ENCODE measurements around the gene SCAP.
"Not testable (repeated sequence)": the region's sequence is repeated elsewhere in the genome, so short reads cannot be mapped to it uniquely, and the experiment has no call there.

Gene SCAP

DNA sequence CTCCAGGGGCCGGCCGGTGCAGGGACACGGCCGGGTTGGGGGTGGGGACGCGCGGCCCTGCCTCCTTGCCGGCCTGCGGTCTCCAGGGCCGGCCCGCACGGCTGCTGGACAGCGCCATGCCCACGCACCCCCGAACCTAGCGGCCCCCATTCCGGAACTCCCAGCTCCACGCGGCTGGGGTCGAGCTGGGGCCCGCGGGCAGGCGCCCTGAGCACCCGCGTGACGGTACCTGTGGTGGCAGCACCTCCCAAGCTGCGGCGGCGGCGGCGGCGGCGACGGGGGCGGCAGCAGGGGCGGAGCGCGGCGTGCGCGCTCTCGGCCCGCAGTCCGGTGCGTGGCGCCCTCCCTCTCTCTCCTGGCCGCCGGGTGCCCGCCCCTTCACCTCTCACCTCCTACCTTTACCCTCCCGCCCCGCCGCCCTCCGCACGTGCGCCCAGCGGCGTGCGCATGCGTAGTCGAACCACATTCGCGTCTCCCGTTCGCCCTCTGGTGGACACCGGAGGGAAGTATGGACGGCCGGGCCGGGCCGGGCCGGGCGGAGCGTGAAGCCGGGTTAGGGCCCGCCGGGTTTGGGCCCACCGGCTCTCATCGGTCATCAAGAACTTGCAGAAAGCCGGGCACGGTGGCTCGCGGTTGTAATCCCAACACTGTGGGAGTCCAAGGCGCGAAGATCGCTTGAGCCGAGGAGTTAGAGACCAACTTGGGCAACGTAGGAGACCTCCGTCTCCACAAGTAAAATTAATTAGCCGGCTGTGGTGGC lies at the start of gene SCAP:
Gene SCAP (minus strand): TSS at position 372 of the 760 bp plus-strand sequence. CDS start 32,948 bp downstream, outside the sequence.
- DNase-seq = peak; percentile 54

DNA sequence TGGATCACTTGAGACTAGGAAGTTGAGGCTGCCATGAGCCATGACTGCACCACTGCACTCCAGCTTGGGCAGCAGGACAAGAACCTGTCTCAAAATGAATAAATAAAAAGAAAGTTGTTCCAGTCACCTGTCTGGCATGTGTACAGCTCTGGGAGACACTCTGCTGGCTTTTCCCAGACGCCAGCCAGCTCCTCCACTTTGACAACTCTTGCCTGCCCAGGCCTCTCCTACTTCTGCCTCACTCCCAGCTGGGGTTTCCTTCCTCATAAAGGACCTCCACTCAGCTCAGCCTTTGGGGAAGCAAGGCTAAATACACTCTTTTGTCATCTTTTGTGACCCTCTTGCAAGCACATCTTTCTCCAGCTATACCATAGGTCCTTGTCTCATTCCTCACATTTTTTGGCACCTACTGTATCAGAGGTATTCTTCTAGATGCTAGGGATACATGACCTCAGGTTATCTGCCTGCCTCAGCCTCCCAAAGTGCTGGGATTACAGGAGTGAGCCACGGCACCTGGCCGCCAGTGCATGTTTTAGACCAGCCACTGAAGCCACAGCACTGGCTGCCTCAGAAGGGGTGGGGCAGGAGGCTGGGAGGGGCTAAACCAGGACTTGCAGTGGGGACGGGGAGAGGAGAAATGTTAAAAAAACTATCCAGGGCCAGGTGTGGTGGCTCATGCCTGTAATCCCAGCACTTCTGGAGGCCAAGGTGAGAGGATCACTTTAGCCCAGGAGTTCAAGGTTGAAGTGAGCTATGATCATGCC lies 47.8 kb upstream of the SCAP start:
- DNase-seq = no peak

DNA sequence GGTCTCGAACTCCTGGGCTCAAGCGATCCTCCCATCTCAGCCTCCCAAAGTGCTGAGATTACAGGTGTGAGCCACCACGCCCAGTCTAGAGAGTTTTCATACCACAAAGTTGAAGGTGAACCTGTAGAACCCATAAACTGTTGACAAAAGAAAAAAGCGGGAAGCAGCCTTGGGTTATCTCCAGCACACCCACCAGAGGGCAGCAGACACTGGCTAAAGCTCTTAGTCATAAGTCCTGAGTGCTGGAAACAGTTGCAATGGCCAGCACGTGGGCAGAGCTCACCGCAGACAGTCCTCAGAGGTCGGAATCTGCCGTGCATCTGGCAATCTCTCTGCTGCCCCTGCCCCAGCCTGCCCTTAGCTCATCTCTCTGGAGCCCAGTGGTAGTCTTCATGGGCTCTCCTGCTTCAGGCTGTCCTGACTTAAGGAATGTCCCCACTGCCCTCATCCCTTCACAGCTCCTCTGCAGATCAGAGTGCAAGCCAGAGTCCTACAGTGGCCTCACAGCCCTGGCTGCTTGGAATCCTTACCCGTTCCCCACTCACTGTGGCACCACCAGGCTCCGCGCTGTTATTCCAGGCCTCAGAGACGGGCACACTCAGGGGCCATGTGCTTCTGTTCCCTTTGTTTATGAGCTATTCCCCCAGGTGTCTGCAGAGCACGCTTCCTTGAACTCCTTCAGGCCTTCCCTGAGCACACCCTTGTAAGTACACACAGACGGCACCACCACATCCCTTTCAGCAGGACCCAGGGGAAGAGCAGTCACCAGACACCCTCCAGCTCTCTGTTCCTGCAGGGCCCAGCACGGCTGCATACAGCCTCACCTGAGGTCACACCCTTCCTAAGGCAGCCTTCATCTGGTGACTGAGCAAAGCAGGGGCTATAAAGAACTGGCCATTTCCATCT lies 46.6 kb upstream of the SCAP start:
- DNase-seq = peak; percentile 56

DNA sequence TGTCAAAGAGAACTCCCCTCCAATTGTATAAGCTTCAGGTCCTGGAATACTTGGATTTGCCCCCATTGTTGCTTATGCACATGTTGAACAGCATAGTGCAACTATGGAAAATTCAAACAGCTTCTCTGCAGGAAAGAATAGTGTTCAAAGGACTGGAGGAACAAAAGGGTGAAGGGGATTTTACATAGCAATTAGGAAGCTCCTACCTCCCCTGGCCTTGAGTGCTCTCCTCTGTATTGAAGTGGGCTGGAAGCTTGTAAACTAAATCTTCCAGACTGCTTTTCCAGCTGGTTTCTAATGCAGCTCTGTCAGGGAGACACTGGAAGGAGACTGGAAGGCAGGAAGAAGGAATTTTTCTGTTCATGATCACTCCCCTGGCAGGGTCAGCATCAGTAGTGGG lies 45.0 kb upstream of the SCAP start:
- no peak for DNase-seq

DNA sequence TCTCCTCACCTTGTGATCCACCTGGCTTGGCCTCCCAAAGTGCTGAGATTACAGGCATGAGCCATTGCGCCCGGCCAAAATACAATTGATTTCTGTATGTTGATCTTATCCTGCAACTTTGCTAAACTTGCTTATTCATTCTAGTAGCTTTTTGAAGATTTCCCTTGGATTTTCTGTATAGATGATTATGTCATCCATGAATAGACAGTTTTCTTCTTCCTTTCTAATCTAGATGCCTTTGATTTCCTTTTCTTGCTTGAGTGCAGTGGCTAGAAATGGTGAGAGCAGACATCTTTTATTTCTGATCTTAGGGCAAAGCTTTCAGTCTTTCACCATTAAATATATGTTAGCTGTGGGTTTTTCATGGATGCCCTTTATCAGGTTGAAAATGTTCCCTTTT lies 42.2 kb upstream of the SCAP start:
- DNase-seq = no peak

DNA sequence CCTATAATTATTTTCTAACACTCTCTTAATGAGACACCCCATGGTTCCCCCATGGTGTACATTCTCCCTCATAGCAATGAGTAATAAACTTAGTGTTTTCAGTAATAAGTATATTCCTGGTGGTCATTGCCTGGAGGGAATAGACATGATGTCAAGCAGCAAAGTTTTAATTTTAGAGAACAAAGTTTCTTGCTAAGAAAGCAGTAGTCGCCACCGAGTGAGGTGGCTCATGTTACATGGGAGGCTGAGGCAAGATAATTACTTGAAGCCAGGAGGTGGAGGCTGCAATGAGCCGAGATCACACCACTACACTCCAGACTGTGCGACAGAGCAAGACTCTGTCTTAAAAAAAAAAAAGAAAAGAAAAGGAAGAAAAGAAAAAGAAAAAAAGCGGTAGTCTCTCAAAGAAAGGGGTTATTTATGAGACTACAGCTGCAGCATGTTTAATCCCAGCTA lies 40.2 kb upstream of the SCAP start:
- no peak for DNase-seq

DNA sequence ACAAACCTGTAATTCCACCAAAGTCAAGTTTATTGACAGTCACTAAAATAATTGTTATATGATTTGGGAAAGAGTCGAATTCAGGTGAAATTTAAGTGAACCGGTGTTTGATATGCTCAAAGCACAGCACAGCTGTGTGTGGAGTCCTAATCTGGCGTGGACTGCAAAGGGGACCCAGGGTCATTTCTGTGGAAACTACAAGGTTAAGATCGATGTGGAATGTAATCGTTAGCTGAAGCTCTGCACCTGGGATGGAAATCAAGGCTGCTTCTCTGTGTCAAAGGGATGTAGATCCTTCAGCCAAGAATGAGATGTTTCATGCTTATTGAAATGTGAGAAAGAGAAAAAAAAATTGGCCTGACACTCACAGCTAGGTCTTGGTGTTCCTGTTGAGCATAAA lies 39.4 kb upstream of the SCAP start:
- DNase-seq = no peak

DNA sequence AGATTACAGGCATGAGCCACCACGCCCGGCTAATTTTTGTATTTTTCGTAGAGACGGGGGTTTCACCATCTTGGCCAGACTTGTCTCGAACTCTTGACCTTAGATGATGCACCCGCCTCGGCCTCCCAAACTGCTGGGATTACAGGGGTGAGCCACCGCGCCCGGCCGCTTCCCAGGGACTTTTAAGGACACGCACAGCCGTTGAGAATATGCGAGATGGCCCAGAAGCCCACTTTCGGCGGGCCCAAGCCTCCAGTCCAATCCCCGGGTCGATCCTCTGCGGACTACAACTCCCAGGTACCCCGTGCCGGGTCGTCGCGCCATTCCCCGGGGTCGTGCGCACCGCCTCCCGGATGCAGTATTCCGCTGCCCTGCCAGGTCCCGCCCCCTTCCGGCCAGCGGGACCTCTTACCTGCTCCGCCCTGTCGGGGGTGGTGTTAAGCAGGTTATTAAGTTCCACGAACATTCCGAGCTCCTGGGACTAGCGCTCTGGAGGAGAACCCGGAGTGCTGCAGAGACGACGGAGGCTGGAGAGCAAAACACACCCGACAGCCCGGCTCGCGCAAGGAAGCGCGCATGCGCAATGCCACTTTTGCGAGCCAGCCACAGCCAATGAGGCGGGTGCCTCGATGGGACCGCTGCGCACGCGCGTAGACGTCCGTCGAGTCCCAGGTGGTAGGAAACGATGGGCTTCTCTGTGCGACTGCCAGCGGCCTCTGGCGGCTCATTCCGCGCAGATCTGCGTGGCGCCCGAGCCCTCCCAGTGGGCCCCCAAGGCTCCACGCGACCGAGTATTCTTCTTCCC lies 37.6 kb upstream of the SCAP start, which contains the start of gene ELP6:
Gene ELP6 (minus strand): TSS at position 588 of the 805 bp plus-strand sequence. CDS start 122 bp downstream, at position 466.
- peak; percentile 92 for DNase-seq

DNA sequence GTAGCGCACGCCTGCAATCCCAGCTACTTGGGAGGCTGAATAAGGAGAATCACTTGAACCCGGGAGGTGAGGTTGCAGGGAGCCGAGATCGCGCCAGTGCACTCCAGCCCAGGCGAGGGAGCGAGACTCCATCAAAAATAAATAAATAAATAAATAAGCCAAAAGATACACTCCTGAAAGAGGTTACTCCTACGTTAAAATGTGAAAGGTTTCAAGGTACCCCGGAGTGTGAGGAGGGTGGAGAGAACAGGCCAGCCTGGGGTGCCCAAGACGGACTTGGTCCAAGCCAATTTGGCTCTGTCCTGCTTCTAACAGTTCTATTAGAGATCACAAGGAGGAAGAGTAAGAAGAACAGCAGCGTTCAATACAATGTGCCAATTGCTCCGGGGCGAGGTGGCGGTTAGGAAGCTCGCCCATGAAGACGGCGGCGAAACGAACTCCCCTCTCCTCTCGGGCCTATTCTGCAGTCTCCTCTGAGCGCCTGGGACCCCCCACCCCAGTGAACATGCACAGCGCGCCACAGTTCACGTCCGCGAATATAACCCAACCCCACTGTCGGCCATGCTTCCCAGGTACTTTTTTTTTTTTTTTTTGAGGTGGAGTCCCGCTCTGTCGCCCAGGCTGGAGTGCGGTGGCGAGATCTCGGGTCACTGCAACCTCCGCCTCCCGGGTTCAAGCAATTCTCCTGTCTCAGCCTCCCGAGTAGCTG lies 36.8 kb upstream of the SCAP start:
- no peak for DNase-seq

DNA sequence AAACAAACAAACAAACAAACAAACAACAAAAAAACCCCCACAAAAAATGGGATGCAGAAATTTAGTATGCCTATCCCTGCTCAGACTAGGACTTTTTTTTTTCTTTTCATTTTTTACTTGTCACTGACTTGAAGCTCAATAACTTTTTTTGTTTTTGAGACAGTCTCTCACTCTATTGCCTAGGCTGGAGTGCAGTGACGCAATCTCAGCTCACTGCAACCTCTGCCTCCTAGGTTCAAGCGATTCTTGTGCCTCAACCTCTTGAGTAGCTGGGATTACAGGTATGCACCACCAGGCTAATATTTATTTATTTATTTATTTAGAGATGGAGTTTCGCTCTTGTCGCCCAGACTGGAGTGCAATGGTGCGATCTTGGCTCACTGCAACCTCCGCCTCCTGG lies 29.5 kb upstream of the SCAP start:
- not testable (repeated sequence) for DNase-seq

DNA sequence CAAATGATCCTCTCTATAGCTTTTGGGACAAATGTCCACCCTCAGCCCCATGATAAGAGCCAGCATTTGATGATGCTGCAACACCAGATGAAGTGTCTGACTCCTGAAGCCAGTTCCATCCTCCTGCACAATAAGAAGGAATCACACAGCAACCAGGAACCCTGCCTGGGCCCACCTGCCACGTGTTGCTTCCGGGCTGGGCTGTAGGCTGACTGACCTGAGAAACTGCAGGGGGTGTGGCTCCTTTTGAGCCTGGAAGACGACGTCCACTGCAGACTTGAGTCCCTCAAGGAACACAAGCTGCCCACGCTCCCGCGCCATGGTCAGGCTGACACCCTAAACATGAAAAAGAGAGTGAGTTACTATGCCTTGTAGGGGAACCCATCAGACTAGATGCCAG lies 28.4 kb upstream of the SCAP start:
- DNase-seq = no peak

DNA sequence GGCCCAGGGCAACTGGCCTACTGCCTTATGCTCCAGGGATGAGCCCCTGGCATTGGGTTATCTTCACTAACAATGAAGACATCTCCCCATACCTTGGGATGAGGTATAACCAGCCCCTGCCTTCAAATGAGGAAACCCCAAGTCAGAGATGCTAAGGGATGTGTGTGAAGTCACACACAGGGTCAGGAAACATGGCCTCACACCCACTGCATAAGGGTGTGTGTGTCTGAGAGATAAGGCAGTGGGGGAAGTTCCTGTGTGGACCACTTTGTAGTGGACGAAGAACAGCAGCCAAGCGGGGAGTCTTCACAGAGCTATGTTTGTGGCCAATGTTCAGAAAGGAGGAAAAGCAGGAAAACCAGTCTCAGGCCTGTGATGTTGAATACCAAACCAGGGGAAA lies 27.3 kb upstream of the SCAP start:
- no peak for DNase-seq

DNA sequence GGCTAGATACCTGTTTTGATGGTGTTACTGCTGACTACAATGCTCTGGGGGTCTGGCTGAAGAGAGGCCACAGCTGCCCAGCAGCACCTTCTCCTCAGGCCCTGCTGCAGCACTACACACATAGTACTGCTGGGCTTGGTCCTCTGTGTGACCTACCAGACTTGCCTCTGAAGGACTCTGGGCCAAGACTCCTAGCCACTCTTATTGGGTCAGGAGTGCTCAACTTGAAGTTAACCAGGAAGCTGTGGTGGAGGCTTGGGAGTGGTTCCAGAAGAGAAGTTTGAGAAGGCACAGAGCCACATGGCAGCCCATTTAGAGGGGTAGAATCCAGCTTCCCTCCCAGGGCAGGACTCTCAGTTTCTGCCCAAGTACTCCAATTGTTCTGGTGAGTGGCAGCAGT lies 21.2 kb upstream of the SCAP start:
- DNase-seq = no peak

DNA sequence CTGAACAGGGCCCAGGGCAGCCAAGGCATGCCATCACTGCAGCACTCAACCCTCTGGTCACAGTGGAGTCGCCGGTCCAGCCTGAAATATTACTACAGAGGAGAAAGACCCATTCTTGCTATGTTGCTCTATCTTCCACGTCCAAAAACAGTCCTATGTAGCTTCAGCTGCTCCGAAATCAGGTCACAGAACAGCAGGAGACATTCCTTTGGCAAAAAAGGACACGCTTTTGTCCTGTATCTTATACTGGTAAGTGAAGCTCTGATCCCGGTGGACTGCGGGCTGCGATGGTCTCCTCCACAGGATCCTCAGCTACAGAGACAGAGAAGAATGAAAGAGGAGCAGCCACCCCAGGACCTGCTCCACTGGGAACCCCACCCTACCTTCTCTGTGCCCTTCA lies 20.1 kb upstream of the SCAP start:
- no peak for DNase-seq

DNA sequence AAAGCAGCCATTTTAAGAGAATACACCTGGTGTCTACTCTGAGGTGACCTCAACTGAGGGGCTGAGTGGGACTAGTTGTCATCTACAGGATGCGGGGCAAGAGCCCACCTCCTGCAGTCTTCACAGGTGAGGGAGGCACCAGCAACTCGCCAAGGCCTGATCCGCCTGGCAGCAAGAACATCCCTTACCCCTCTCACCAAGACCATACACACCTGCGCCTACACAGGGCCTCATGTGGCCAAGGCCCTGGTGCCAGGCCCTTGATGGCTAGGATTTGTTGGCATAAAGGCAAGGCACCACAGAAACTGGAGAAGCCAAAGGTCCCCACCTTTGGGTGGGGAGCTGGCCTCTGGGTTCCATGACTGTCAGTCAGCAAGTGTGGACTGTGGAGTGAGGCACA lies 19.4 kb upstream of the SCAP start:
- no peak for DNase-seq

DNA sequence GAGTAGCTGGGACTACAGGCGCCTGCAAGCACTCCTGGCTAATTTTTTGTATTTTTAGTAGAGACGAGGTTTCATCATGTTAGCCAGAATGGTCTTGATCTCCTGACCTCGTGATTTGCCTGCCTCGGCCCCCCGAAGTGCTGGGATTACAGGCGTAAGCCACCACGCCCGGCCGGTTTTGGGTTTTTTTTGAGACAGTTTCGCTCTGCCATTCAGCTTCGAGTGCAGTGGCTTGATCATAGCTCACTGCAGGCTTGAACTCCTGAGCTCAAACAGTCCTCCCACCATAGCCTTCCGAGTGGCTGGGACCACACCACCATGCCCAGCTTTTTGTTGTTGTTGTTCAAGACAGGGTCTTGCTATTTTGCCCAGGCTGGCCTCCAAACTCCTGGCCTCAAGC lies 16.0 kb upstream of the SCAP start:
- DNase-seq = no peak

DNA sequence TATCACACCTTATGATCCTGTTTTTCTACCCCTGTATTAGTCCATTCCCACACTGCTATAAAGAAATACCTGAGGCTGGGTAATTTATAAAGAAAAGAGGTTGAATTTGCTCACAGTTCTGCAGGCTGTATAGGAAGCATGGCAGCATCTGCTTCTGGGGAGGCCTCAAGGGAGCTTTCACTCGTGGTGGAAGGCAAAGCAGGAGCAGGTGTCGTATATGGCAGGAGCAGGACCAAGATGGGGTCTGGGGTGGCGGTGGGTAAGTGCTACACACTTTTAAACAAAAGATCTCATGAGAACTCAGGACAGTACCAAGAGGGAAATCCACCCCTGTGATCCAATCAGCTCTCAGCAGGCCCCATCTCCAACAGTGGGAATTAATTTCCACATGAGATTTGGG lies 15.4 kb upstream of the SCAP start:
- DNase-seq = no peak

DNA sequence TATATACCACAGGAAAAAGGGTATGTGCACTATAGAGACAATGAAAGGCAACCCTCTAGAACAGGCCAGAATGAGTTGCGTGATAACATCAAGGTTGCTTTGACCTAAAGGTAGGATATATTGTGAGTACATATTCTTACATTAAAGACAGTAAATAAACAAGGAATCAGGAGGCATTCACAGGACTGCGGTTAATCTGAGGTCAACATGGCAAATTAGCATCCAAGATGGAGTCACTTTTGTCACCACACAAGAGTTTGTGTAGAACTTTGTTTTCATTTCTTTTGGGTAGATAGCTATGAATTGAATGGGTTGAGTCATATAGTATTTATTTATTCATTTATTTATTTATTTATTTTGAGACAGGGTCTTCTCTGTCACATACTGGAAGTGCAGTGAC lies 11.5 kb upstream of the SCAP start:
- no peak for DNase-seq

DNA sequence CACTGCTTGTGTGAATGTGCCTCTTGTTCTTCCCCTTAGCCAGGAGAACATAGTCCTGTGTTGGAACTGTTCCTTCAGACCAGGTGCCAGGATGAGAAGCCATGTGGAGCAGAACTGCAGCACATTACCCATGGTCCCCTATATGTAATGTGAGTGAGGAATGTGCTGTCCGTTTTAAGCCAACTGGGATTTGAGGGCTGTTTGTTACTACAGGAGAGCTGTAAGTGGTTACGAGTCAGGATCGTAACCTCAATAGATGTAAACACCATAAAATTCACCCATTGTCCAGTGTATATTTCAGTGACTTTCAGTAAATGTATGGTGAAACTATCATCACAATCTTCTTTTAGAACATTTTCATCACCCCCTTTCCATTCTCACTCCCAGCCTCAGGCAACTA lies 10.1 kb upstream of the SCAP start:
- DNase-seq = no peak

DNA sequence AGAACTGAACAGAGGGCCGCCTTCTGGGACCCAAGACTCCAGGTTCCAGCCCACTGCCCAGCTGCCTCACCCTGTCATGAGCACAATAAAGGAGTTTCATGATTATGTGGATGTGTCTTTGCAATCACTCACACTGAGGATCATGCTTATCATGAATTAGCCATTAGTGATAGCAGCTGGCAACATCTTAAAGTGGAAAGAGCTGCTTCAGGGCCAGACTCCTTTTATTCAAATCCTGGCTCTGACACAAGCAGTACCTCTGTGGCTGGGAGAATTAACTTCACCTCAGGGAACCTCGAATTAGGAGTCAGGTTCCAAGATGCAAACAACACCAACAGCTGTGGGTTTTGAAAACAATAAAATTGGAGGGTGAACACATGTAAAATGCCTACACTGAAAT lies 6.6 kb upstream of the SCAP start:
- peak; percentile 23 for DNase-seq

DNA sequence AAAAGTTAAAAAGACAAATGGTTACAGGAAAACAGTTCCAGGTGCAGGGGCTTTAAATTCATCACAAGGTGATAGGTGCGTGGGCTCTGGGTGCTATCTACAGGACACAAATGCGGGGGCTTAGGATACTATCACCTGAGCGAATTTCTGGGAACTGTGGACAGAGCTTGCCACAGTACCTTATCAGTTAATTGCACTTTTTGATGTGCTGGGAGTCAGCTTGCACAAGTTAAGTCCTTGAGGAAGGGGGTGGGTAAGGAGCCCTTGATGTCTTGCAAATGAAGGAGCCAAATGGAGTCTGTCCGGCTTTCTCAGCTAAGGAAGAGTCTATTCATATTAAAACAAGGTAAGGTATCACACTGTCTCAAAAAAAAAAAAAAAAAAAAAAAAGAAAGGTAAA lies 6.0 kb upstream of the SCAP start:
- not testable (repeated sequence) for DNase-seq

DNA sequence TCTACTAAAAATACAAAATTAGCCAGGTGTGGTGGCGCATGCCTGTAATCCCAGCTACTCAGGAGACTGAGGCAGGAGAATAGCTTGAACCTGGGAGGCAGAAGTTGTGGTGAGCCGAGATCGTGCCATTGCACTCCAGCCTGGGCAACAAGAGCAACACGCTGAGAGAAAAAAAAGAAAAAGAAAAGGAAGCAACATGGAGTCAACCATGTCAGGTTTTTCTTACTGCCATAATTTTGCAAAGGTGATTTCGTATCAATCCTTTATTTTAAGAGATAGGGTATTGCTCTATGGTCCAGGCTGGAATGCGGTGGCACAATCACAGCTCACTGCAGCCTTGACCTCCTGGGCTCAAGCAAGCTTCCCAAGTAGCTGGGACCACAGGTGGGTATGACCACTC lies 4.5 kb upstream of the SCAP start:
- not testable (repeated sequence) for DNase-seq

All from DMS 273 treated with DMSO at 0.1 percent for 48 hours (cell line).